GM12878 (cell line): ENCODE results near the gene TOE1. TPM values are rescaled to one million over a fixed set of nuclear protein-coding genes. Genes with fewer than 3 reads are reported as not detected.

ENCODE experiments used
- BCL11A ChIP-seq: IDR thresholded peaks from 2 replicates; pipeline ENCODE4 v1.6.1; 2011; ENCODE audit warnings: low read depth, low read length
- DPF2 ChIP-seq: fragments of 450-650 bp; IDR thresholded peaks from 2 replicates; pipeline ENCODE4 v1.6.1; 2017; ENCODE audit warnings: mild to moderate bottlenecking
- EED ChIP-seq: sonication (generic); IDR thresholded peaks from 2 replicates; pipeline ENCODE4 v1.6.1; 2016; ENCODE audit warnings: antibody characterized with exemption, low read depth
- EP300 ChIP-seq, 2 experiments: fragments of 150-350 bp in 1 of 2; IDR thresholded peaks; 2 replicates each; pipeline ENCODE4 v1.6.1; 2011 to 2012; ENCODE audit warnings: low read depth in 2 of 2, low read length in 2 of 2, borderline replicate concordance in 1 of 2, improper control_type of control experiment in 1 of 2, inconsistent platforms in 1 of 2; ENCODE audit not compliant: control insufficient read depth in 1 of 2
- IKZF1 ChIP-seq: fragments of 450-650 bp; conservative IDR thresholded peaks from 2 replicates; pipeline ENCODE4 v1.6.1; 2017; ENCODE audit warnings: antibody characterized with exemption, mild to moderate bottlenecking
- IRF4 ChIP-seq: IDR thresholded peaks from 2 replicates; pipeline ENCODE4 v1.6.1; 2011; ENCODE audit warnings: low read depth, low read length
- JUNB ChIP-seq: IDR thresholded peaks from 2 replicates; pipeline ENCODE4 v1.6.1; 2016; ENCODE audit warnings: antibody characterized with exemption, mild to moderate bottlenecking
- MTA2 ChIP-seq: fragments of 450-650 bp; IDR thresholded peaks from 2 replicates; pipeline ENCODE4 v1.6.1; 2016; ENCODE audit warnings: low read depth, mild to moderate bottlenecking, moderate library complexity
- POU2F2 ChIP-seq: IDR thresholded peaks from 3 replicates; pipeline ENCODE4 v1.6.1; 2011; ENCODE audit warnings: low read depth, mild to moderate bottlenecking, low read length, borderline replicate concordance
- RELA ChIP-seq: fragments of 450-650 bp; IDR thresholded peaks from 2 replicates; pipeline ENCODE4 v1.8.0; 2014; ENCODE audit warnings: borderline replicate concordance; ENCODE audit not compliant: partially characterized antibody
- SPI1 ChIP-seq: IDR thresholded peaks from 2 replicates; pipeline ENCODE4 v1.6.1; 2011; ENCODE audit warnings: low read depth, mild to moderate bottlenecking, low read length, moderate library complexity, borderline replicate concordance; ENCODE audit not compliant: insufficient read depth
- ZBTB40 ChIP-seq: fragments of 450-650 bp; IDR thresholded peaks from 2 replicates; pipeline ENCODE4 v1.6.1; 2016; ENCODE audit warnings: mild to moderate bottlenecking, moderate library complexity, borderline replicate concordance
- ZNF207 ChIP-seq: fragments of 450-650 bp; IDR thresholded peaks from 2 replicates; pipeline ENCODE4 v1.6.1; 2014; ENCODE audit warnings: antibody characterized with exemption, mild to moderate bottlenecking, borderline replicate concordance
- polyA plus RNA-seq, 11 experiments: library from polyadenylated mRNA; depleted of rRNA in 4 of 11; unstranded in 6 of 11; stranded (reverse) in 5 of 11; fragments of >200 nt; fragmentation: Nextera tagmentation in 4 of 11; fragmentation: Illumina TruSeq in 1 of 11; extraction: Ambion mirVana in 4 of 11; extraction: Trizol in 1 of 11; gene quantifications; 1 replicate in 1 of 11; 2 replicates in 10 of 11; pipeline versions ENCODE4 v1.2.1 to v1.2.3, GENCODE V29; 2011 to 2016; ENCODE audit warnings: inconsistent platforms in 2 of 11, missing spikeins in 2 of 11, low read depth in 1 of 11
- total RNA-seq, 4 experiments: library from RNA; depleted of rRNA in 3 of 4; stranded (reverse); fragments of >200 nt in 3 of 4; fragmentation: Illumina TruSeq in 1 of 4; extraction: Trizol in 1 of 4; gene quantifications; 2 replicates each; pipeline versions ENCODE4 v1.2.1 to v1.2.3, GENCODE V29; 2013 to 2021

The TOE1 gene
- total and polyA plus RNA-seq, 10 of the 15 experiments (the other 5 are each of a cell fraction or from before 2014, with no cell fraction given) = 22.7 to 38.0 (median 33.3) TPM

- TF ChIP-seq DPF2 (0 out of 2 replicates have a peak, but pooled peaks have one; percentile 35), MTA2 (peak; percentile 83), JUNB (peak; percentile 83), EED (peak; percentile 62; the same call in 1 of the 2 replicates), IKZF1 (peak; percentile 46; the same call in 1 of the 2 replicates), ZBTB40 (no peak), BCL11A (peak; percentile 79), IRF4 (peak; percentile 81), SPI1 (peak; percentile 72; the same call in 1 of the 2 replicates), POU2F2 (peak; percentile 81), RELA (no peak), EP300 (IDR thresholded peaks at IDR 0.05; ENCODE audit: borderline replicate concordance in 1 of 2, control insufficient read depth in 1 of 2, low read depth in 2 of 2, low read length in 2 of 2) (0 out of 4 replicates have a peak, but pooled peaks of 1 of the 2 experiments have one; percentile 44), ZNF207 (no peak)
- TF ChIP-seq, all 136 proteins: peak for 15
Measured at GRCh38 chr1:45365051-45365450, 25.1 kb downstream of the TOE1 start (continued).
